ENCODE measurements around the gene F11R.
"Not testable (repeated sequence)": the region's sequence is repeated elsewhere in the genome, so short reads cannot be mapped to it uniquely, and the experiment has no call there.

F11R gene

DNA sequence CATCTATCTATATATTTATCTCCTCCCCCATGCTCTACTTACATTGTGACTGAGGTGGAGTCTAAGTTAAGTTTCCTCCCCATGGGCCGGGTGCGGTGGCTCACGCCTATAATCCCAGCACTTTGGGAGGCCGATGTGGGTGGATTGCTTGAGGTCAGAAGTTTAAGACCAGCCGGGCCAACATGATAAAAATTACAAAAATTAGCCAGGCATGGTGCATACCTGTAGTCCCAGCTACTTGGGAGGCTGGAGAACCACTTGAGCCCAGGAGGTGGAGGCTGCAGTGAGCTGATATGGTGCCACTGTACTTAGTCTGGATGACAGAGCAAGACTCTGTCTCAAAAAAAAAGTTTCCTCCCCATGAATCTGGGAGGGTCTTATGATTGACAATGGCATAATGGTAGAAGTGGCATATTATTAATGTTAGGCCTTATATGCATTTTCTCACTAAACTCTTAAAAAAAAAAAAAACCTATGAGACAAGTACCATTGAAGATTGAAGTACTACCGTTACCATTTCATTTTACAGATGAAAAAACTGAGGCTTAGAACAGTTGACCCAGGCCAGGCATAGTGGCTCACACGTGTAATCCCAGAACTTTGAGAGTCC, 11.2 kb downstream of the F11R start:
- DNase-seq: no peak

DNA sequence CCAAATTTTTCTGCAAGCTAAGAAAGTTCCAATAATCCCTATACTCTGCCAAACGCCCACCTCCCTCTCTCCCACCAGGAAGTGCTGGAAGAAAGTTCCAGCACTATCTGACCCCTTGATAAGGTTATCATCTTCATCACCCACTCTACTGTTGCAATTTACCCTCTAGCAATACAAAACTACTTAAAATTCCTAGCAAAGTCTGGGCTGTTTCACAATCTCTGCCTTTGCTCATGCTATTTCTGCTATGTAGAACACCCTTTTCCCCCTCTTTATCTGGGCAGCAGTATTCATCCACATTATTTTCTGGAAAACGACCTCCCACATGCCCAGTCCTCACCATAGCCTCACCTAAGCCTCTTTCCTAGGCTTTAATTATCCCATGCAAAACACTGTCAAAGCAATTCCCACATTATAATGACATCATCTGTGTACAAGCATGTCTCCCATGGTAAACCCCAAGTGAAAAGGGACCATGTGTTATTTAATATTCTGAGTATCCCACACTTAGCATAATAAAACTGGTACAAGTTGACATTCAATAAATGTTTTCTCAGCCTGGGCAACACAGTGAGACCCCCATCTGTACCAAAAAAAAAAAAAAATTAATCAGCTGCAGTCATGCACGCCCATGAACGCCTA, 12.0 kb downstream of the F11R start:
- no peak for DNase-seq

GRCh38 chr1:161007369-161007768, 13.6 kb downstream of the F11R start:
- no peak for DNase-seq

DNA sequence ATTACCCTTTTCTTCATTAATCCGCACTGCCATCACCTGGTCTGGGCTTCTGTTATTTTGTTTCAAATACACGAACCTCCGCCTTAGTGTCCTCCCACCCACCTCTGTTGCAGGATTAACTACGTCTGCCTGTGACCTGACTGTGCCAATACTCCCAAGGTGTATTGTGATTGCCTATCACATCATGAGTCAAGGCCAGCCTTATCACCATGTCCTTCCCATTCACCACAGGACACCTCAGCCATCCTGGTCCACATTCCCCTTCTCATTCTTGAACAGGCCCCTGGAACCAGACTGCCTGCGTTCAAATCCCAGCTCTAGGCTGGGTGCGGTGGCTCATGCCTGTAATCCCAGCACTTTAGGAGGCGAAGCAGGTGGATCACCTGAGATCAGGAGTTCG, 14.4 kb downstream of the F11R start:
- DNase-seq: no peak

GRCh38 chr1:161001525-161001924, 19.4 kb downstream of the F11R start:
- DNase-seq: no peak

DNA sequence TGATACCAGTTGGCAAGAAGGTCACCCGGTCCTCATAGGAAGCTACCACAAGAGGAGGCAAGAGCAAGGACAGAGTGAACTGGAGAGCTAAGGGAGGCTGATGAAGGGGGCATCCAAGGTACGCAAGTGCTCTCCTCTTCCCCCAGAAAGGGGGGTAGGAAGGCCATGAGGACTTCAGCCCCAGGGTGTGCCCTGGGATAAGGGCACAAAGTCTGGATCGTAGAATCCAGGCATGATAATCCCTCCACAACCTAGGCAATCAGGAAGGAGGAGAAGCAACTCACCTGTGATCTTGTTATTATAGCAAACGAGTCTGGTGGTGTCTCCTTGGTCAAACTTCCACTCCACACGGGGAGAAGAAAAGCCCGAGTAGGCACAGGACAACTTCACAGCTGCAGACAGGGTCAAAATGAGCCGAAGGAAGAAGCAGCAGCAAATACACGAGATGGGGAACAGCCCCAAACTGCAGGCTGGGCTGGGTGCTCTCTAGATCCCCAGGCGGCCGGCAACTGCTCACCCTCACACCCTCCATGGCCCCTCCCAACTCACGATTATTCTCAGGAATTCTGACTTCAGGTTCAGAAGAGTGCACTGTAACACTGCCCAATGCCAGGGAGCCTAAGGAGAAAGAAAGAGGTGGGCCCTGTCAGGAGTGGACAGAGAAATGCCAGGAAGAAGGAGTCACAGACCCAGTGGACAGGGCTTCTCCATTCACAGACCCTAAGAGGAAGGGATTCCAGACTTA, 20.0 kb downstream of the F11R start:
- DNase-seq: no peak

DNA sequence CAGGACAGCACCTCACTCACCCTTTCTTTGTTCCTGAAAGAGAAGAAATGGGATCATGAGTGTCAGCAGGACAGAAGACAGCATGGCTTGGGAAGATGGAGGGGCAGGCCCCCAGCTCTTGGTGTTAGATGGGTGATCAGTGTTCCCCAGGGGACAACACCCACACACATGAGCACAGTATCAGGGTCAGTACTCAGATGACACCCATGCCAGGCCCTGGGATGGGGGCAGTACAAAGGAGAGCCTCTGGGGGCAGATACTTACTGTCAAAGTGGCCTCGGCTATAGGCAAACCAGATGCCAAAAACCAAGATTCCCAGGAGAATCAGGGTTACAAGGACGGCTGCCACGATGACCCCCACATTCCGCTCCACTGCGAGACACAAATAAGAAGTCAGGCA, 21.6 kb downstream of the F11R start:
- DNase-seq: no peak

- DNase-seq: peak; percentile 71
These were observed 23.5 kb downstream of the F11R start for GRCh38 chr1:160997323-160998038.

GRCh38 chr1:160996178-160996577, 24.8 kb downstream of the F11R start:
- DNase-seq: no peak

DNA sequence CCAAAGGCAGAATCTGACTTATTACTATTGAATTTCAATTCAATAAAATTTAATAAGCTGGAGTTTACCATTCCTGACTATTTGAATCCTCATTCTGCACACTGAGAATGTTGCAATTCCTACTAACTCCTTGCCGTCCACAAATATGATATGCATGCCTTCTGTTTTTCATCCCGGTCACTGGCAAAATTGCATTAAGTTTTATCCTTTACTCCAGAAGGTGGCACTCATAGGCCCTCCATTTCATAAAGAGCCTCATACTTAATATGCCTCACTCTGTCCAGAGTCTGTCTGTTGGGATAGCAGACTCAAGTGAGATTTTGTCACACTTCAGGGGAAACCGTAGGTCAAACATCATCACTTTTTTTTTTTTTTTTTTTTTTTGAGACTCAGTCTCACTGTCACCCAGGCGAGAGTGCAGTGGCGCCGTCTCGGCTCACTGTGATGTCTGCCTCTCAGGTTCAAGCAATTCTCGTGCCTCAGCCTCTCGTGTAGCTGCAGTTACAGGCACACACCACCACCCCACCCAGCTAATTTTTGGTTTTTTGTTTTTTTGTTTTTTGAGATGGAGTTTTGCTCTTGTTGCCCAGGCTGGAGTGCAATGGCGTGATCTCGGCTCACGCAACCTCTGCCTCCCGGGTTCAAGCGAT, 27.3 kb downstream of the F11R start:
- no peak for DNase-seq

GRCh38 chr1:160992036-160992435, 28.9 kb downstream of the F11R start:
- DNase-seq: not testable (repeated sequence)

DNA sequence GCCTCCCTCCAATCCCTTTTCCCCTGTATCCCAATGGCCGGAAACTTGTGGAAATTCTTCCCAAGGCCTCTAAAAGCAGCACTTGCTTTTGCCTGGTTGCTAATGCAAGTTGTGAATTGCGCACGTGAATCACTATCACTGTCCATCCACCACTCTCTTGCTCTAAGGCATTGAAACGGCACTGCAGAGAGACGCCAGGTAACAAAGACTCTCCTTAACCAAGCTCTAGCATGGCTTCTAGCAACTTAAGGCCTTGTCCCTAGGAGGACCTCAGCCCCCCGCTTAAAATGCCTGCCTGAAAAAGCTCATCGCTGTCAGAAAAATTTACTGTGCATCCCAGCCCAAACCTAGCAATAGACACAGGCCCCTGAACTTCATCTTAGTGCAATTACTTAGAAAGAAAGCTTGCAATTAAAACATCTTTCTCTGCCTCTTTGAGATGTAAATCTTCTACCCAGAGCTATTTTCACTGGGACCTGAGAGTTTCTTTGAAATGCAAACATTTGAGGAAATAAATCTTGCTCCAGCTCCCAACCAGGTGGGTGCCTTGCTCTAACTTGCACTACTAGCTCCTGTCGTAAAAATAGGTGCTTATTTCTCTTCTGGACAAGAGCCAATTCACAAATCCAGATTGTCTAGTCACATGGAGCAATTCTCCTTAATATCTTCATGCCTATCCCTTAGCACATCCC, 33.4 kb downstream of the F11R start:
- DNase-seq: no peak

GRCh38 chr1:160985723-160986122, 35.2 kb downstream of the F11R start:
- DNase-seq: no peak

DNA sequence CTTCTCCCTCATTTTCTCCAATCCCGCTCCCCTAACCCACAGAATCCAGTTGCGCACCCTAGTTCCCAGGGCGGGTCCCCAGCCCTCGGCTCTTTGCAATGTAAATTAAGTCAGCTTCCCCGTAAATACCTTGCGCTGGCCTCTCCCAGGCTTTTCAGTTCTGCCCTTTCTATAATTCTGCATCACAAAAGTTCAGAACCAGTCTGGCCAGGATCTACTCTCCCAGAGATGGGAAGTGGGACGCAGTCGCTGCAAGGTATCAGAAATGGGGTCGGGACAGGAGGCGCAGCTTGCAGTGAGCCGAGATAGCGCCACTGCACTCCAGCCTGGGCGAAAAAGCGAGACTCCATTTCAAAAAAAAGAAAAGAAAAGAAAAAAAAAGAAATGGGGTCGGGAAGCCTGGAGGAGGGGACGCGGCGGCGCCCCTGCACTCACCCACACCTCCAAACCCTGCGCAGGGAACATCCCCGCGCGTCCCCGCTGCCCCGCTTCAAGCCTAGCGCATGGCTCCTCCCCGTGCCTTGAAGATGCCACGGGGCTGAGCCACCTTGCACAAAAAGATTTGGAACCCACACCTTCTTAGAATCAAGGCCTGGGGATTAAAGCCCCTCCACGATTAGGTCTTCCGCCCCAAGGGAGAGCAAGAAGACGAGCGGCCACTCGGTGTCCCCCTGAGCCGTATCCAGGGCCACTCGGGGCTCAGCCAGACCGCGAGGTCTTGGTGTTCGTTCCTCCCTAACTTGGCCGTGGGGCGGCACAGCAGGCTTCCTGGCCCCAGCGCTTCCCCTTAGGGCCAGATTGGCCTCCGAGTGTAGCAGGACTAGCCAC, 39.2 kb downstream of the F11R start:
- DNase-seq: peak; percentile 67

- DNase-seq: no peak
These were observed 41.7 kb downstream of the F11R start for GRCh38 chr1:160979286-160979685.

GRCh38 chr1:160978510-160978927, 42.4 kb downstream of the F11R start:
- no peak for DNase-seq

- no peak for DNase-seq
These were observed 45.9 kb downstream of the F11R start for GRCh38 chr1:160975026-160975425.

DNA sequence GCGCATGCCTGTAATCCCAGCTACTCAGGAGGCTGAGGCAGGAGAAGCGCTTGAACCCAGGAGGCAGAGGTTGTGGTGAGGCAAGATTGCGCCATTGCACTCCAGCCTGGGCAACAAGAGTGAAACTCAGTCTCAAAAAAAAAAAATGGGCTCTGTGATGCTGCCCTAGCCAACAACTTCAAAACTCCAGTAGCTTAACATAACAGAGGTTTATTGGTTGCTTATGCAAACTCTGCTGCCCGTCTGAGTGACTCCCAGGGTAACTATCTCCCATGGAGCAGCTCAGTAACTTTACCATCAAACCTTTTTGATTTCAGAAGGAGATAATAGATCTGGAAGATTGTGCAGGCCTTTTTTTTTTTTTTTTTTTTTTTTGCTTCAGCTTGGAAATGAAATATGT, 47.5 kb downstream of the F11R start:
- DNase-seq: no peak

DNA sequence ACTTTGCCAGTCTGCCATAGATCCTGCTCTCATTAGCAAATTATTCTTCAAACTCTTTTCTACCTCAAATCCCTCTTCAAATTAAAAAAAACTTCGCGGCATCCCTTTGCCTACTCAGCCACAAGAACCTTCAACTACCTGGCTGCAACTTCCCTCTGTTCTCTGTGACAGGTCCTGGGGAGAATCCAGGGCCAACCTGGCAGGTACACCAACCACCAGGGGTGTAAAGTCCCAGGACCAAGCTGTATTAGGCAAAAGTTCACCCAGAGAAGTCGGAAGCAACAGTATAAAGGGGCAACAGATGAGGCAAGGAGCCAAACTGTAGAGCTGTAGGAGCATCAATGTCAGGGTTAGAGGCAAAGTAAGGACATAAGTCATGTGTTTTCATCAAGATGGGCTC, 48.0 kb downstream of the F11R start:
- no peak for DNase-seq

GRCh38 chr1:160971618-160972056, 49.3 kb downstream of the F11R start:
- DNase-seq: no peak

DNA sequence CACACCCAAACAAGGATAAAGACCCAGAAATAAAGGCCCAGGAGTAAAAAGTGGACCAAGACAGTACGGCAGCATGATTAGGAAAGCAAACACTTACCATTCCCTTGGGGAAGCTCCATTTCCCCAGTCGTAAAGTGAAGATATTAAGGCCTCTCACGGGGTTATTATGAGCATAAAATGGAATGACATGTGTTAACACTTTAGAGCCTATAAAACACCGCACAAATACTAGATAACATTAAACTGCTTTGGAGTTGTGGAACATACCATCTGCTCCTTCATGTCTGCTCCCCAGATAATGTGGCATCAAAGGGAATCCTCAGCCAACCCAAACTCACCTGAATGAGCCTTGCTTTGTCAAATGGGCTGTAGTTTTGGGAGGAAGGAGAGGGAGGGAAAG, 57.4 kb downstream of the F11R start:
- DNase-seq: no peak

DNA sequence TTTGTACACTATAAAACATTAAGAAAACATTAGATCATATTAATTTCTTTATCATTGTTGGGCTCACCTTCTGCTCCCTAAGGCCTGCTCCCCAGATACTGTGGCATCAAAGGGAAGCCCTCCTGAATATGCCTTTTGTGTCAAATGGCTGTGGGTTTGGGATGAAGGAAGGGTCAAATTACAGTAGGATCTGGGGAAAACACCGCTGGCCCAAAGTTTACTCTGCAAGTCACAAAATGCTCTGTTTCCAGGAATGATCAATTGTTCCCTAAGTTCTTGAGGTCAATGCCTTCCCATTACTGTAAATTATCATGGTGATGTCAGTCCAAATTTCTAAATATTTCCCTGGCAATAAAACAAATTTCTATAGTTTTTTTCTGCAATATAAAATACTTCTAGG, 59.5 kb downstream of the F11R start:
- DNase-seq: no peak
